ENCODE measurements around the gene OR2V2.

DNA sequence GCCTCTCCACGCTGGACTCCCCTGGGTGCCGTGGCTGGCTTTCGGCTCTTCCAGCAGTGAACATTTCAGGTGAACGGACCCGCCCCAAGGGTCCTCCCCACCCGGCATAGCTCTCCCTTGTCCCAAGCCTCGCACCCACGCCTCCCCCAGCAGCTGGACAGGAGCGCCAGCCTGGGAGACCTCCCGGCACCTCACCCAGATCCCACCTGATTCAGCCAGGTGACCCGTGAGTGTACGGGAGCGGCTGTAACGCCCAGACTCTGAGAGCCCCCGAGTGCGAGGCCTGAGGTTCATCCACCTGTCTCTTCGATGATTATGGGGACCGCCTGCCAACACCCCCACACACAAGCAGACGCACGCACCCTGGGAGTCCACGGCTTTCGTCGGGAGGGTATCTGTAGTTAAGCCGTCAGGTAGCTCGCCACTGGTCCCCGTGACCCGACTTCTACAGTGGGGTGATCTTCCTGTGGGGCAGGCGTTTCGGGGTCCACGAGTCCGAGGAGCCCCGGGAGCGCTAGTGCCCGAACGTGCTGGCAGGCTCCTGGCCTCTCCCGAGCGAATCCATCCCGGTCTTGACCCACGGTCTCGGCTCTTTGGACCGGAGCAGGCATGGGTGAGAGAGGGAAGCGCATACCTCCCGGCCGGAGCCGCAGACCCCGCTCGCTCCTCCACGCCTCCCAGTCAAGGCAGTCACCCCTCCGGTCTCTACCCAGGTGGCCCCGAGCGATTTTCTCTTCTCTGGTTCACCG, 42.8 kb downstream of the OR2V2 start:
- TF ChIP-seq, protein P1, sequence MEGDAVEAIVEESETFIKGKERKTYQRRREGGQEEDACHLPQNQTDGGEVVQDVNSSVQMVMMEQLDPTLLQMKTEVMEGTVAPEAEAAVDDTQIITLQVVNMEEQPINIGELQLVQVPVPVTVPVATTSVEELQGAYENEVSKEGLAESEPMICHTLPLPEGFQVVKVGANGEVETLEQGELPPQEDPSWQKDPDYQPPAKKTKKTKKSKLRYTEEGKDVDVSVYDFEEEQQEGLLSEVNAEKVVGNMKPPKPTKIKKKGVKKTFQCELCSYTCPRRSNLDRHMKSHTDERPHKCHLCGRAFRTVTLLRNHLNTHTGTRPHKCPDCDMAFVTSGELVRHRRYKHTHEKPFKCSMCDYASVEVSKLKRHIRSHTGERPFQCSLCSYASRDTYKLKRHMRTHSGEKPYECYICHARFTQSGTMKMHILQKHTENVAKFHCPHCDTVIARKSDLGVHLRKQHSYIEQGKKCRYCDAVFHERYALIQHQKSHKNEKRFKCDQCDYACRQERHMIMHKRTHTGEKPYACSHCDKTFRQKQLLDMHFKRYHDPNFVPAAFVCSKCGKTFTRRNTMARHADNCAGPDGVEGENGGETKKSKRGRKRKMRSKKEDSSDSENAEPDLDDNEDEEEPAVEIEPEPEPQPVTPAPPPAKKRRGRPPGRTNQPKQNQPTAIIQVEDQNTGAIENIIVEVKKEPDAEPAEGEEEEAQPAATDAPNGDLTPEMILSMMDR (IDR thresholded peaks at IDR 0.05; ENCODE audit: low read depth, low read length, missing input control): no peak
- TF ChIP-seq YY1 (IDR thresholded peaks at IDR 0.05): no peak
- no peak for TF ChIP-seq RAD21 (IDR thresholded peaks at IDR 0.05)
- TF ChIP-seq REST (IDR thresholded peaks at IDR 0.05): no peak
- no peak for TF ChIP-seq JUND (IDR thresholded peaks at IDR 0.05)
- TF ChIP-seq TAF1 (conservative IDR thresholded peaks at IDR 0.05): no peak

Data from liver (tissue), 3 donors.